Loucy (cell line): ENCODE measurements around the gene APOD.

Source experiments
- H2AFZ ChIP-seq: fragments of 200-600 bp; sonication (generic); 2 replicates; pipeline ENCODE4 v1.6.0; 2016; ENCODE audit warnings: antibody characterized with exemption, mild to moderate bottlenecking, low read length, moderate library complexity
- H3F3A ChIP-seq: fragments of 200-600 bp; 2 replicates; pipeline ENCODE4 v1.6.0; 2016; ENCODE audit warnings: antibody characterized with exemption, low read depth, mild to moderate bottlenecking
- H3K27me3 ChIP-seq: fragments of 200-600 bp; sonication (generic); 2 replicates; pipeline ENCODE4 v1.6.1; 2014; ENCODE audit warnings: low read length, mild to moderate bottlenecking; ENCODE audit not compliant: insufficient read depth, poor library complexity, severe bottlenecking
- H3K36me3 ChIP-seq: fragments of 200-600 bp; sonication (generic); 2 replicates; pipeline ENCODE4 v1.6.1; 2016; ENCODE audit warnings: low read length; ENCODE audit not compliant: insufficient read depth
- H3K4me1 ChIP-seq: fragments of 200-600 bp; sonication (generic); 2 replicates; pipeline ENCODE4 v1.5.1; 2014; ENCODE audit warnings: low read length, mild to moderate bottlenecking; ENCODE audit not compliant: insufficient read depth, poor library complexity, severe bottlenecking
- H3K4me2 ChIP-seq: fragments of 200-600 bp; sonication (generic); 2 replicates; pipeline ENCODE4 v1.6.0; 2014; ENCODE audit warnings: antibody characterized with exemption, low read length, low read depth, mild to moderate bottlenecking; ENCODE audit not compliant: poor library complexity, severe bottlenecking
- H3K4me3 ChIP-seq: fragments of 200-600 bp; sonication (generic); 2 replicates; pipeline ENCODE4 v1.5.1; 2014; ENCODE audit warnings: low read length, mild to moderate bottlenecking, mixed read lengths; ENCODE audit not compliant: poor library complexity, severe bottlenecking
- H3K79me2 ChIP-seq: fragments of 200-600 bp; sonication (generic); 2 replicates; pipeline ENCODE4 v1.6.1; 2014; ENCODE audit warnings: low read length; ENCODE audit not compliant: insufficient read depth
- H3K9ac ChIP-seq: fragments of 200-600 bp; sonication (generic); 2 replicates; pipeline ENCODE4 v1.6.0; 2014; ENCODE audit warnings: mild to moderate bottlenecking, low read depth, low read length, moderate library complexity; ENCODE audit not compliant: poor library complexity, severe bottlenecking
- H3K9me2 ChIP-seq: fragments of 200-600 bp; sonication (generic); replicated peaks from 2 replicates; pipeline ENCODE4 v1.6.1; 2016; ENCODE audit warnings: low read depth, low read length, mixed read lengths
- H3K9me3 ChIP-seq: fragments of 200-600 bp; sonication (generic); 2 replicates; pipeline ENCODE4 v1.6.1; 2014; ENCODE audit warnings: mild to moderate bottlenecking, antibody characterized with exemption, low read length, low read depth; ENCODE audit not compliant: insufficient read depth
- H4K20me1 ChIP-seq: fragments of 200-600 bp; sonication (generic); 2 replicates; pipeline ENCODE4 v1.6.0; 2014; ENCODE audit warnings: antibody characterized with exemption, low read length, mild to moderate bottlenecking; ENCODE audit not compliant: insufficient read depth, poor library complexity, severe bottlenecking
- CTCF ChIP-seq: fragments of 200-600 bp; sonication (generic); conservative IDR thresholded peaks from 2 replicates; pipeline ENCODE4 v1.5.1; 2014; ENCODE audit warnings: mild to moderate bottlenecking, antibody characterized with exemption, low read length
- EZH2phosphoT487 ChIP-seq: fragments of 200-600 bp; IDR thresholded peaks from 2 replicates; pipeline ENCODE4 v1.6.1; 2018; ENCODE audit warnings: antibody characterized with exemption, mild to moderate bottlenecking, moderate library complexity, borderline replicate concordance

APOD gene

GRCh38 chr3:195550723-195551122, 33.0 kb downstream of the APOD start:
- H3K27me3 ChIP-seq: no peaks in the 10 kb centered on the region
- TF ChIP-seq EZH2phosphoT487: no peak
- no peak for TF ChIP-seq CTCF
- H3K4me2 ChIP-seq: peak overlapping the region; percentile 82
- no peaks in the 10 kb centered on the region for H3K79me2 ChIP-seq
- peak overlapping the region; percentile 38 for H2AFZ ChIP-seq
- peak overlapping the region; percentile 58 for H3K4me3 ChIP-seq
- H3K9me2 ChIP-seq: no peaks in the 10 kb centered on the region
- no peaks in the 10 kb centered on the region for H3K9me3 ChIP-seq
- no peaks in the 10 kb centered on the region for H4K20me1 ChIP-seq
- 0 out of 2 replicates have a peak, but pooled peaks cover 4% of the 10 kb centered on the region for H3F3A ChIP-seq
- H3K36me3 ChIP-seq: no peaks in the 10 kb centered on the region
- peak overlapping the region; percentile 24 for H3K9ac ChIP-seq
- peaks cover 42% of the 10 kb centered on the region for H3K4me1 ChIP-seq

- H3F3A ChIP-seq: 0 out of 2 replicates have a peak, but pooled peaks cover 4% of the 10 kb centered on the region
- H3K79me2 ChIP-seq: no peaks in the 10 kb centered on the region
- H3K36me3 ChIP-seq: no peaks in the 10 kb centered on the region
- H3K4me1 ChIP-seq: peaks cover 44% of the 10 kb centered on the region
- H2AFZ ChIP-seq: peak overlapping the region; percentile 38
- peak overlapping the region; percentile 24 for H3K9ac ChIP-seq
- H3K9me3 ChIP-seq: no peaks in the 10 kb centered on the region
- no peaks in the 10 kb centered on the region for H3K9me2 ChIP-seq
- peak overlapping the region; percentile 58 for H3K4me3 ChIP-seq
- TF ChIP-seq EZH2phosphoT487 (no peak), CTCF (no peak)
- H3K4me2 ChIP-seq: peak overlapping the region; percentile 82
- no peaks in the 10 kb centered on the region for H4K20me1 ChIP-seq
- no peaks in the 10 kb centered on the region for H3K27me3 ChIP-seq
Observed at GRCh38 chr3:195549931-195550519, 33.7 kb downstream of the APOD start.

- Histone ChIP-seq H3K4me3 (no peak overlapping the region), H3K36me3 (no peaks in the 10 kb centered on the region), H3K27me3 (no peaks in the 10 kb centered on the region), H3F3A (0 out of 2 replicates have a peak, but pooled peaks cover 4% of the 10 kb centered on the region), H3K9ac (no peak overlapping the region), H2AFZ (no peak overlapping the region), H3K9me2 (no peaks in the 10 kb centered on the region), H3K9me3 (no peaks in the 10 kb centered on the region), H3K4me2 (no peak overlapping the region), H4K20me1 (no peaks in the 10 kb centered on the region), H3K4me1 (peaks cover 44% of the 10 kb centered on the region), H3K79me2 (no peaks in the 10 kb centered on the region)
- TF ChIP-seq EZH2phosphoT487: no peak
- TF ChIP-seq CTCF: no peak
Observed at GRCh38 chr3:195548987-195549386, 34.8 kb downstream of the APOD start.
